ENCODE results near the gene SRBD1. TPM values are rescaled to one million over a fixed set of nuclear protein-coding genes. Genes with fewer than 3 reads are reported as not detected.
A peak's percentile ranks its signal among the peaks of the same experiment; 100 is the strongest.

SRBD1 gene
- total RNA-seq, 1 donor = 22.1 TPM

GRCh38 chr2:45637440-45637839 is 26.4 kb upstream of the SRBD1 start:
- DNase-seq (ENCODE audit: low read depth in 2 of 3, low spot score in 2 of 3) = peak in 2 of 3 donors; percentile 70 to 81

GRCh38 chr2:45636008-45636407 is 24.9 kb upstream of the SRBD1 start:
- no peak for DNase-seq (ENCODE audit: low read depth in 2 of 3, low spot score in 2 of 3)

- DNase-seq (ENCODE audit: low read depth in 2 of 3, low spot score in 2 of 3) = no peak
These were observed 23.2 kb upstream of the SRBD1 start for GRCh38 chr2:45634223-45634622.

- DNase-seq (ENCODE audit: low read depth in 2 of 3, low spot score in 2 of 3) = no peak
These were observed 20.9 kb upstream of the SRBD1 start for GRCh38 chr2:45631955-45632354.

- DNase-seq (ENCODE audit: low read depth in 2 of 3, low spot score in 2 of 3) = no peak
These were observed 20.3 kb upstream of the SRBD1 start for GRCh38 chr2:45631319-45631718.

GRCh38 chr2:45629971-45630370 is 18.9 kb upstream of the SRBD1 start:
- DNase-seq (ENCODE audit: low read depth in 2 of 3, low spot score in 2 of 3) = no peak

GRCh38 chr2:45627911-45628310 is 16.8 kb upstream of the SRBD1 start:
- DNase-seq (ENCODE audit: low read depth in 2 of 3, low spot score in 2 of 3) = no peak

- DNase-seq (ENCODE audit: low read depth in 2 of 3, low spot score in 2 of 3) = no peak
These were observed 15.5 kb upstream of the SRBD1 start for GRCh38 chr2:45626387-45627221.

- DNase-seq (ENCODE audit: low read depth in 2 of 3, low spot score in 2 of 3) = no peak
These were observed 14.8 kb upstream of the SRBD1 start for GRCh38 chr2:45625824-45626223.

GRCh38 chr2:45623098-45623497 is 12.0 kb upstream of the SRBD1 start:
- DNase-seq (ENCODE audit: low read depth in 2 of 3, low spot score in 2 of 3) = no peak

- DNase-seq (ENCODE audit: low read depth in 2 of 3, low spot score in 2 of 3) = no peak
These were observed 11.4 kb upstream of the SRBD1 start for GRCh38 chr2:45622336-45623075.

GRCh38 chr2:45617496-45617895 is 6.4 kb upstream of the SRBD1 start:
- DNase-seq (ENCODE audit: low read depth in 2 of 3, low spot score in 2 of 3) = no peak

GRCh38 chr2:45616658-45617411 is 5.8 kb upstream of the SRBD1 start:
- DNase-seq (ENCODE audit: low read depth in 2 of 3, low spot score in 2 of 3) = no peak

GRCh38 chr2:45614871-45615415 is 3.9 kb upstream of the SRBD1 start:
- no peak for DNase-seq (ENCODE audit: low read depth in 2 of 3, low spot score in 2 of 3)

- DNase-seq (ENCODE audit: low read depth in 2 of 3, low spot score in 2 of 3) = no peak
These were observed 3.3 kb upstream of the SRBD1 start for GRCh38 chr2:45614330-45614729.

GRCh38 chr2:45612731-45613130 is 1.7 kb upstream of the SRBD1 start:
- DNase-seq (ENCODE audit: low read depth in 2 of 3, low spot score in 2 of 3) = no peak

- DNase-seq (ENCODE audit: low read depth in 2 of 3, low spot score in 2 of 3) = no peak
These were observed 1.2 kb upstream of the SRBD1 start for GRCh38 chr2:45612285-45612684.

- DNase-seq (ENCODE audit: low read depth in 2 of 3, low spot score in 2 of 3) = peak; percentile 14 to 56 (median 22)
These were observed 617 bp downstream of the SRBD1 start for GRCh38 chr2:45610281-45611019.

GRCh38 chr2:45607701-45608100 is 3.4 kb downstream of the SRBD1 start:
- DNase-seq (ENCODE audit: low read depth in 2 of 3, low spot score in 2 of 3) = no peak

GRCh38 chr2:45606796-45607195 is 4.3 kb downstream of the SRBD1 start:
- DNase-seq (ENCODE audit: low read depth in 2 of 3, low spot score in 2 of 3) = no peak

All from hematopoietic multipotent progenitor cell (in vitro differentiated cells).